Measurements from ENCODE around the gene GRID1. TPM values are rescaled to one million over a fixed set of nuclear protein-coding genes. Genes with fewer than 3 reads are reported as not detected.

Gene GRID1
- total RNA-seq, 4 donors from 2014 or later = 0.40 to 1.9 (median 1.00) TPM

DNA sequence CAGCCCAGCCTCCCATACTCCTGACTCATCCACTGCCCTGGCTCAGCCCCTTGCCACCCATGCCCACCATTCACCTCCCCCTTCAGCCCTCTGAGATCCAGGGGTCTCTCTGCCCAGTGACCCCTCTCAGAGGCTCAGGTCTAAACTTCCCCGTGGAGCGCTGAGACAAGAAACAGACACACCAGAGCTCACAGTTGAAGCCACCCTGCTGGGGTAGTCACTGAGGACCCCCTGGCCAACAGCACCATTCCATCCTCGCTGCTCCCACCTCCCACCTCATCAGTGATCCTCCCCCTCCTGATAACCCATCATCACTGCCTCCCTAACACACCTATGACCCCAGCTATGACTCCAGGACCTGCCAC lies 100.7 kb downstream of the GRID1 start:
- intact Hi-C loops (cut with DNase I; ENCODE audit: low total_unique reads) (no loop called here), in situ Hi-C loops (cut with MboI; ENCODE audit: low pct_ligation_motif_present in 1 of 4, low pct_unique_long_range_greater_than_20kb in 1 of 4, low sequenced_read_pairs in 3 of 4) (no loop called here)
- Histone ChIP-seq H3K9me3 (no peaks in the 10 kb centered on the region), H3K27me3 (peaks cover 21% of the 10 kb centered on the region), H3K27ac (no peak overlapping the region), H3K4me1 (peaks cover 0 to 7% (median 2%) of the 10 kb centered on the region in 4 donors), H3K4me3 (no peak overlapping the region), H3K36me3 (no peaks in the 10 kb centered on the region)
- 71 to 79% methylated on average over 2 to 3 of the region's 3 CpGs for WGBS, 2 donors (ENCODE audit: low coverage in 1 of 2)
- DNase-seq = no peak
- TF ChIP-seq POLR2AphosphoS5 (IDR thresholded peaks at IDR 0.05) (no peak), EP300 (IDR thresholded peaks at IDR 0.05; ENCODE audit: low read depth) (no peak), POLR2A (IDR thresholded peaks at IDR 0.05) (no peak)
- TF ChIP-seq, protein P1, sequence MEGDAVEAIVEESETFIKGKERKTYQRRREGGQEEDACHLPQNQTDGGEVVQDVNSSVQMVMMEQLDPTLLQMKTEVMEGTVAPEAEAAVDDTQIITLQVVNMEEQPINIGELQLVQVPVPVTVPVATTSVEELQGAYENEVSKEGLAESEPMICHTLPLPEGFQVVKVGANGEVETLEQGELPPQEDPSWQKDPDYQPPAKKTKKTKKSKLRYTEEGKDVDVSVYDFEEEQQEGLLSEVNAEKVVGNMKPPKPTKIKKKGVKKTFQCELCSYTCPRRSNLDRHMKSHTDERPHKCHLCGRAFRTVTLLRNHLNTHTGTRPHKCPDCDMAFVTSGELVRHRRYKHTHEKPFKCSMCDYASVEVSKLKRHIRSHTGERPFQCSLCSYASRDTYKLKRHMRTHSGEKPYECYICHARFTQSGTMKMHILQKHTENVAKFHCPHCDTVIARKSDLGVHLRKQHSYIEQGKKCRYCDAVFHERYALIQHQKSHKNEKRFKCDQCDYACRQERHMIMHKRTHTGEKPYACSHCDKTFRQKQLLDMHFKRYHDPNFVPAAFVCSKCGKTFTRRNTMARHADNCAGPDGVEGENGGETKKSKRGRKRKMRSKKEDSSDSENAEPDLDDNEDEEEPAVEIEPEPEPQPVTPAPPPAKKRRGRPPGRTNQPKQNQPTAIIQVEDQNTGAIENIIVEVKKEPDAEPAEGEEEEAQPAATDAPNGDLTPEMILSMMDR (IDR thresholded peaks at IDR 0.05) = no peak

DNA sequence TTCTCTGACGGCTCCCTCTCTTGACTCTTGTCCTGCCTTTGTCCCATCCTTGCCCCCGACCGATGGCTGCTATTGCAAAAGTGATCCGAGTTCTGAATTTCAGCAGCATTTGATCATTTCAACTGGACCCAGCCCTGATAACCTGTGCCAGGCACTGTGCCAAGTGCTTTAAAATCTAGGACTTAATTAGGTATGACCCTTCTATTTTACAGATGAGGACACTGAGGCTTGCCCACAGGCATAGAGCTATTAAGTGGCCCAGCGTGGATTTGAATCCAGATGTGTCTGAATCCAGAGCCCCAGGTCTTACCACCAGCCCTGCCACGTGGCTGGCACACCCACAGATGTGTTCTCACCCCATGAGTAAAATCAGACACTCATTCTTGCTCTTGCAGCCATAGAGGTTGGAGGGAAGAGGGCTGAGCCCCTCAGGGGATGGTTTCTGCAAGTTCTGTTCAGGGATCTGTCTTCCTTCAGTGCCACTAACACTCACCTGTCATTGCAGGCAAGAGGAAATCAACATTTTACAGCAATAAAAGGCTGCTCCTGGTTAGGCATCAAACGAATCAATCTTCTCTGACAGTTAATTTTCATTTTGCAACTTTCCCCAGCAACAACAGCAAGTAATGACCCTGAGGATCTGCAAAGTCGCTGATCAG lies 101.2 kb downstream of the GRID1 start:
- Histone ChIP-seq H3K36me3 (no peaks in the 10 kb centered on the region), H3K4me3 (no peak overlapping the region), H3K9me3 (no peaks in the 10 kb centered on the region), H3K4me1 (peaks cover 0 to 7% (median 2%) of the 10 kb centered on the region in 4 donors), H3K27me3 (peaks cover 21% of the 10 kb centered on the region), H3K27ac (no peak overlapping the region)
- TF ChIP-seq EP300 (IDR thresholded peaks at IDR 0.05; ENCODE audit: low read depth) (no peak), POLR2AphosphoS5 (IDR thresholded peaks at IDR 0.05) (no peak), POLR2A (IDR thresholded peaks at IDR 0.05) (no peak)
- intact Hi-C loops (cut with DNase I; ENCODE audit: low total_unique reads) = no loop called here
- in situ Hi-C loops (cut with MboI; ENCODE audit: low pct_ligation_motif_present in 1 of 4, low pct_unique_long_range_greater_than_20kb in 1 of 4, low sequenced_read_pairs in 3 of 4) = no loop called here
- no peak for DNase-seq
- WGBS, 2 donors (ENCODE audit: low coverage in 1 of 2) = 55 to 70% methylated on average over 4 to 8 of the region's 8 CpGs

DNA sequence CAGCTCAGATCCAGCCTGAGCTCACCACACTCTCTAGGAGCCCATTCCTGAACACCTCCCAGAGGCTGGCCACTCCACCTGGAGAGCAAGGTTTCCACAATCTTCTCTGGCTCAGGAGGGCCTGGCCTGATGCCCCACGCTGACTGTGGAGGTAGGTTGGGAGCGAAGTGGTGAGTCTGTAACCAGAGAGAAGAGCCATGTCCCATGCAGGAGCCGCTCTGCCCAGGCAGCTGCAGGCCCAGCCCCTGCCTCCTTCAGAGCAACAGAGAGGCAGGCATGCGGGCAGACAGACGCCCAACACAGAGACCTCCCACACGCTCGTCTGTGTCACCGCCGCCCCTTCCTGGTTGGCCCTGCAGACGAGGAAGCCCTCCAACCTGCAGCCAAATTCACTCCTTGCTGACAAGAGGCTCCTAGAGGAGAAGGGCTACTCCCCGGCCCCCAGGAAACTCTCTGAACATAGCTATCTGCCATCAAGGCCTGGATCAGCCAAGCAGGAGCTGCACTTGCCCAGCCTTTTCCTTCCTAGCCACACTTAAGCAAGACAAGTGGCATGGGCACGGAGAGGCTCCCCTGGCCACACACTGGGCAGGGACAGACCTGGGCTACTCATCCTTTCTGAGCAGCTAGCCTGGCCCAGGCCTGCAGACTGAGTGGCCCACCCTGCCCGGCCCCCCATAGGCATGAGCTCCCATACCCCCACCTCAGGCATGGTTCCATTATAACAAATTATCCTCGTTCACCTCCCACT lies 101.9 kb downstream of the GRID1 start:
- DNase-seq = no peak
- Histone ChIP-seq H3K4me3 (no peak overlapping the region), H3K36me3 (no peaks in the 10 kb centered on the region), H3K4me1 (peaks cover 0 to 7% (median 2%) of the 10 kb centered on the region in 4 donors), H3K9me3 (no peaks in the 10 kb centered on the region), H3K27ac (no peak overlapping the region), H3K27me3 (peaks cover 21% of the 10 kb centered on the region)
- intact Hi-C loops (cut with DNase I; ENCODE audit: low total_unique reads) (no loop called here), in situ Hi-C loops (cut with MboI; ENCODE audit: low pct_ligation_motif_present in 1 of 4, low pct_unique_long_range_greater_than_20kb in 1 of 4, low sequenced_read_pairs in 3 of 4) (no loop called here)
- TF ChIP-seq EP300 (IDR thresholded peaks at IDR 0.05; ENCODE audit: low read depth) (no peak), POLR2A (IDR thresholded peaks at IDR 0.05) (no peak), POLR2AphosphoS5 (IDR thresholded peaks at IDR 0.05) (no peak)
- TF ChIP-seq, protein P1 (IDR thresholded peaks at IDR 0.05) = no peak
- WGBS, 2 donors (ENCODE audit: low coverage in 1 of 2) = 72% methylated on average over 14 of the region's 14 CpGs; no CpG with 5 or more reads in 1 of the 2 donors

DNA sequence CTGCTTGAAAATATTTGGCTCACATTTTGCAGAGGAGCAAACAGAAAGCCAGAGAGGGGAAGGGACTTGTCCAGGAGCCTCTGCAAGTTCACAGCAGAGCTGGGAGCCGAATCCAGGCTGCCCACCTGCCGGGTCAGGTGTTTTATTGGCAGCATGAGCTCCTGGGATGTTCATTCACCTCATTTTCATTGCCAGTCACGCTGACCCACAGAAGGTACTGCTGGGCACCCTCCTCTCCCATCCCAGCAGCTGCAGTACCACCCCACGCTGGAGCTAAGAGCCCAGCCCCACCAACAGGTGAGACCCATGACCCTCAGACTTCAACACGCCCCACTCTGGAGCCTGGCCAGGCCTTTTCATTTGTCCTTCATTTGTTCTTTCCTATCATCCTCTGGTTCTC lies 102.7 kb downstream of the GRID1 start:
- no peak overlapping the region for H3K4me3 ChIP-seq
- TF ChIP-seq EP300 (IDR thresholded peaks at IDR 0.05; ENCODE audit: low read depth) = no peak
- H3K27ac ChIP-seq = no peak overlapping the region
- peaks cover 21% of the 10 kb centered on the region for H3K27me3 ChIP-seq
- DNase-seq = no peak
- 50 to 53% methylated on average over 1 to 5 of the region's 5 CpGs for WGBS, 2 donors (ENCODE audit: low coverage in 1 of 2)
- in situ Hi-C loops (cut with MboI; ENCODE audit: low pct_ligation_motif_present in 1 of 4, low pct_unique_long_range_greater_than_20kb in 1 of 4, low sequenced_read_pairs in 3 of 4) = no loop called here
- intact Hi-C loops (cut with DNase I; ENCODE audit: low total_unique reads) = no loop called here
- H3K36me3 ChIP-seq = no peaks in the 10 kb centered on the region
- H3K4me1 ChIP-seq = peaks cover 0 to 7% (median 2%) of the 10 kb centered on the region in 4 donors
- H3K9me3 ChIP-seq = no peaks in the 10 kb centered on the region

DNA sequence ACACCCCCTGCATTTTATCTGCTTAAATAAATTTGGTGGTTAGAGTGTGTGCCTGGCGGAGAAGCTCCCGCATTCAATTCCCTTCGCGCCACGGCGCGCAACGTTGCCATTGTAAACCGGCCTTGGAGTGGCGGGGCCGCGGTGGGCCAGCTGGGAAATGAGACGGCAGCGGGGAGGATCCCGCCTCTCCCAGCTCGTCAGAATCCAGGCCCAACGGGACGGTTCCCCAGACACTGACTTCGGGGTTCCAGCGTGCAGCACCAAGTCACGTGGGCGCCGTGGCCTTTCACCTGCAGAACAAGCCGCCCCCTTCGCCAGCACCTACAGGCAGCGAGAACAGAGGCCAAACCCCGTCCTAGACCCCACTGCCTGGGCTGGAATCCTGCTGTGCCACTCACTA lies 103.4 kb downstream of the GRID1 start:
- in situ Hi-C loops (cut with MboI; ENCODE audit: low pct_ligation_motif_present in 1 of 4, low pct_unique_long_range_greater_than_20kb in 1 of 4, low sequenced_read_pairs in 3 of 4) (no loop called here), intact Hi-C loops (cut with DNase I; ENCODE audit: low total_unique reads) (no loop called here)
- TF ChIP-seq, protein P1 (IDR thresholded peaks at IDR 0.05) = no peak
- no peak for TF ChIP-seq POLR2AphosphoS5 (IDR thresholded peaks at IDR 0.05)
- TF ChIP-seq EP300 (IDR thresholded peaks at IDR 0.05; ENCODE audit: low read depth) = no peak
- TF ChIP-seq POLR2A (IDR thresholded peaks at IDR 0.05) = no peak
- Histone ChIP-seq H3K36me3 (no peaks in the 10 kb centered on the region), H3K4me1 (peaks cover 0 to 7% (median 2%) of the 10 kb centered on the region in 4 donors), H3K27ac (no peak overlapping the region), H3K4me3 (peak overlapping the region in 1 of 4 donors; percentile 12), H3K9me3 (no peaks in the 10 kb centered on the region), H3K27me3 (peaks cover 21% of the 10 kb centered on the region)
- DNase-seq = no peak
- 40 to 56% methylated on average over 1 to 27 of the region's 27 CpGs for whole genome bisulfite sequencing, 2 donors (ENCODE audit: low coverage in 1 of 2)
